ENCODE measurements around the gene EXOC6B.

- TF ChIP-seq JUN (IDR thresholded peaks at IDR 0.05; ENCODE audit: low read depth, low read length) (no peak), BCL11A (IDR thresholded peaks at IDR 0.05; ENCODE audit: low read depth in 2 of 2, low read length in 2 of 2) (no peak), CTCF (IDR thresholded peaks at IDR 0.05; ENCODE audit: control extremely low read depth in 1 of 3, insufficient read depth in 1 of 3, low read depth in 1 of 3, low read length in 3 of 3) (no peak), TEAD4 (IDR thresholded peaks at IDR 0.05; ENCODE audit: low read depth, low read length) (no peak)
Observed at GRCh38 chr2:72289736-72290135, 536.1 kb downstream of the EXOC6B start.
